ENCODE results near the gene HIKESHI. TPM values are rescaled to one million over a fixed set of nuclear protein-coding genes. Genes with fewer than 3 reads are reported as not detected.
"Not testable (repeated sequence)": the region's sequence is repeated elsewhere in the genome, so short reads cannot be mapped to it uniquely, and the experiment has no call there.

Gene HIKESHI
- total and polyA plus RNA-seq, 10 donors = 22.5 to 44.9 (median 25.8) TPM

GRCh38 chr11:86355256-86355655, 53.2 kb downstream of the HIKESHI start:
- DNase-seq = no peak
- no peaks in the 10 kb centered on the region for H3K36me3 ChIP-seq
- no peak for TF ChIP-seq POLR2A (IDR thresholded peaks at IDR 0.05)
- no peak for TF ChIP-seq CTCF (IDR thresholded peaks at IDR 0.05 in 8 of 11, conservative IDR thresholded peaks at IDR 0.05 in 3 of 11)
- TF ChIP-seq POLR2AphosphoS5 (IDR thresholded peaks at IDR 0.05) = no peak
- no peaks in the 10 kb centered on the region for H3K9me3 ChIP-seq
- H3K4me1 ChIP-seq = no peaks in the 10 kb centered on the region
- 76 to 82% (median 79%) methylated on average over 4 of the region's 4 CpGs for WGBS, 5 donors
- intact Hi-C loops (cut with DNase I; ENCODE audit: low total_unique reads) = no loop called here
- H3K4me3 ChIP-seq = no peak overlapping the region
- no peak overlapping the region for H3K27ac ChIP-seq
- H3K27me3 ChIP-seq (replicated peaks in 1 of 7) = no peaks in the 10 kb centered on the region

GRCh38 chr11:86357412-86357811, 55.4 kb downstream of the HIKESHI start:
- 73 to 88% (median 82%) methylated on average over 4 of the region's 4 CpGs for WGBS, 5 donors
- intact Hi-C loops (cut with DNase I; ENCODE audit: low total_unique reads); H3K9me3 ChIP-seq: not testable (repeated sequence)

GRCh38 chr11:86358720-86359119, 56.7 kb downstream of the HIKESHI start:
- Histone ChIP-seq H3K27ac (no peak overlapping the region), H3K4me1 (no peaks in the 10 kb centered on the region), H3K9me3 (peaks cover 0 to 11% (median 0%) of the 10 kb centered on the region in 8 donors), H3K27me3 (replicated peaks in 1 of 7) (no peaks in the 10 kb centered on the region), H3K36me3 (no peaks in the 10 kb centered on the region), H3K4me3 (no peak overlapping the region)
- TF ChIP-seq POLR2A (IDR thresholded peaks at IDR 0.05) (no peak), POLR2AphosphoS5 (IDR thresholded peaks at IDR 0.05) (no peak), CTCF (IDR thresholded peaks at IDR 0.05 in 8 of 11, conservative IDR thresholded peaks at IDR 0.05 in 3 of 11) (no peak)
- 88 to 95% (median 91%) methylated on average over 3 of the region's 3 CpGs for WGBS, 5 donors
- DNase-seq = no peak
- intact Hi-C loops (cut with DNase I; ENCODE audit: low total_unique reads) = no loop called here

More at GRCh38 chr11:86357412-86357811, 55.4 kb downstream of the HIKESHI start:
- not testable (repeated sequence) for H3K36me3 ChIP-seq; DNase-seq; H3K4me1 ChIP-seq; H3K27ac ChIP-seq; H3K4me3 ChIP-seq; H3K27me3 ChIP-seq (replicated peaks in 1 of 7)

- Histone ChIP-seq H3K27ac (no peak overlapping the region), H3K4me3 (no peak overlapping the region), H3K27me3 (replicated peaks in 1 of 7) (no peaks in the 10 kb centered on the region), H3K4me1 (no peaks in the 10 kb centered on the region), H3K36me3 (no peaks in the 10 kb centered on the region), H3K9me3 (peaks cover 0 to 11% (median 0%) of the 10 kb centered on the region in 8 donors)
- no peak for TF ChIP-seq CTCF (IDR thresholded peaks at IDR 0.05 in 8 of 11, conservative IDR thresholded peaks at IDR 0.05 in 3 of 11)
- TF ChIP-seq POLR2A (IDR thresholded peaks at IDR 0.05) = no peak
- no peak for TF ChIP-seq POLR2AphosphoS5 (IDR thresholded peaks at IDR 0.05)
- DNase-seq = no peak
- intact Hi-C loops (cut with DNase I; ENCODE audit: low total_unique reads) = no loop called here
- WGBS, 5 donors = 65 to 81% (median 79%) methylated on average over 2 of the region's 2 CpGs
Observed at GRCh38 chr11:86360775-86361395, 58.8 kb downstream of the HIKESHI start.
